GM19099 (cell line): ENCODE results near the gene CTNNBL1.

Experiments
- POLR2A ChIP-seq: IDR thresholded peaks from 3 replicates; pipeline ENCODE4 v1.6.1; 2011; ENCODE audit warnings: low read depth; ENCODE audit not compliant: insufficient read length; ENCODE audit errors: extremely low read depth

The CTNNBL1 gene

DNA sequence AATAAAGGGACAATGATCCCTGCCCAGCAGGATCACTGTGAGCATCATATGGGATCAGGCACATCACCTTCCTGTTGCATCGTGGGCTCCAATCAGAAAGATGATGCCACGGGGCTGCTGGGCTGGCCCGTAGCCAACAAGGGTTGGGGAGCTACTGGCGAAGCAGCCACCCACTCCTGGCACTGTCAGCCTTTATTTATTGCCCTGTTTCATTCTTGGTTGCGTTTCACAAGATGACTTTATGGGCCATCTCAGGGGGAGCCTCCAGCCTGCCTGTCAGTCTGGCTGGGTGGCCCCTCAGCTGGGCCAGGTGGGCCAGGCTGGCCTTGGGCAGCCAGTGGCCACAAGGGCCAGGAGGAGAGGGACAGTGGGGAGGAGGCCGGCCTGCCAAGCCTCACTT, 226.4 kb downstream of the CTNNBL1 start:
- TF ChIP-seq POLR2A, result no peak

DNA sequence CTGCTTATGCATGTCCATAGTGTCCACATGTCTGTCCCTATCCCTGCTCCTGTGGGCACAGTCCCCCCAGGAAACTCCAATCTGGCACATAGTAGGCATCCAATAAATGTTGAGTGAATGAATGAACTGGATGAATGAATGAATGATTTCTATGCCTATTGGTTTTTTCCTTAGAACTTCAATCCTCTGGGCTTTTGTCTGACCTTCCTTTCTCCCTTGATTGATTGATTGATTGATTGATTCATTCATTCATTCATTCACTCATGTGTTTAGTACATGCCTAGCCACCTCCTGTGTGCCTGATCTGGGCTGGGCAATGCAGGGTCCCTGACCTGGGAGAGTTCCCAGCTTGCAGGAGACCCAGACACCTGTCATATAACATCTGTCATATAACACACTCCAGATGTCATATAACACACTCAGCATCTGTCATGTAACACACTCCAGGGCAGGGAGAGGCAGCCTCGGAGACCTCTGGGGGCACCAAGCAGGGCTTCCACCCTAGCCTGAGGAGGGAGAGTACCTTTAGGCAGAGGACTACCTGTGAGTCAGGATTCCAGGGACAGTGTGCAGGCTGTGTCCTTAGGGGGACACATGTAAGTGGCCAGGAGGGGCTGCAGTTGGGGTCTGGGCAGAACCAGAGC, 227.0 kb downstream of the CTNNBL1 start:
- no peak for TF ChIP-seq POLR2A

DNA sequence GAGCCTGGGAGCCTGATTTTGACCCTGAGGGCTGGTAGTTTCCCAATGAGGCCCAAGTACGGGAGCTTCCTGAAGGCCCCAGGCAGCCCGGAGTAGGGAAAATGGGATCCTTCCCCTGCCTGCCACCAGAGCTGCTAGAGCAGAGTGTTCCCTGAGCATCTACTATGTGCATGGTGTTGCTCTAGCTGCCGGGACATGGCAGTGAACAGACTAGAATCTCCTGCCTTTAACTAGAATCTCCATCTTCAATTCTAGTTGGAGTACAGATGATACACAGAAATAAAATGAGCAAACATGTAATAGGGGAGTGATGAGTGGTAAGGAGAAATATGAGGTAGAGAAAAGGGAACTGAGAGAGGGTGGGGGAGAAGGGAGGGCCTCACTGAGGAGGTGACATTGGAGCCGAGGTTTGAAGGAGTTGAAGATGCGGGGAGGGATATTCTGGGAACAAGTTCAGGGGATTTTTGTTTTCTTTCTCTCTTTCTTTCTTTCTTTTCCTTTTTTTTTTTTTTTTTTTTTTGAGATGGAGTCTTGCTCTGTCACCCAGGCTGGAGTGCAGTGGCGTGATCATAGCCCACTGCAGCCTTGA, 227.6 kb downstream of the CTNNBL1 start:
- TF ChIP-seq POLR2A, result no peak
